ENCODE measurements around the gene RPL41. TPM values are rescaled to one million over a fixed set of nuclear protein-coding genes. Genes with fewer than 3 reads are reported as not detected.
"Not testable (repeated sequence)": the region's sequence is repeated elsewhere in the genome, so short reads cannot be mapped to it uniquely, and the experiment has no call there.

The RPL41 gene
- total RNA-seq, 2 experiments from 2014 or later: 4,462 to 4,551 TPM

GRCh38 chr12:56154246-56154771 lies 37.9 kb downstream of the RPL41 start:
- H3K9me3 Mint-ChIP-seq: no peaks in the 10 kb centered on the region
- ATAC-seq (ENCODE audit: low read depth) (no peak), DNase-seq (no peak)
- H3K4me3 Mint-ChIP-seq: no peak overlapping the region
- peaks cover 25% of the 10 kb centered on the region for H3K36me3 Mint-ChIP-seq
- POLR2A ChIA-PET: interaction anchor here (1.0 to 1.3 kb wide), 3 partner anchors 9 to 26 kb away, joined by 3 to 5 read pairs (median 4); partner anchors contain the start of gene ESYT1
- H3K27me3 Mint-ChIP-seq: no peaks in the 10 kb centered on the region
- peaks cover 38% of the 10 kb centered on the region for H3K4me1 Mint-ChIP-seq
- peak overlapping the region; percentile 23 for H3K27ac Mint-ChIP-seq

GRCh38 chr12:56154818-56155217 lies 38.4 kb downstream of the RPL41 start:
- DNase-seq (no peak), ATAC-seq (ENCODE audit: low read depth) (no peak)
- no peak overlapping the region for H3K4me3 Mint-ChIP-seq
- peaks cover 25% of the 10 kb centered on the region for H3K36me3 Mint-ChIP-seq
- POLR2A ChIA-PET: interaction anchor here (0.6 to 1.3 kb wide), 4 partner anchors 11 to 54 kb away, joined by 3 to 12 read pairs (median 4); partner anchors contain the start of gene ESYT1
- H3K27me3 Mint-ChIP-seq: no peaks in the 10 kb centered on the region
- peak overlapping the region; percentile 18 for H3K27ac Mint-ChIP-seq
- H3K4me1 Mint-ChIP-seq: peaks cover 41% of the 10 kb centered on the region
- H3K9me3 Mint-ChIP-seq: no peaks in the 10 kb centered on the region

- DNase-seq (no peak), ATAC-seq (ENCODE audit: low read depth) (no peak)
- Mint-ChIP-seq H3K9me3 (no peaks in the 10 kb centered on the region), H3K27ac (peak overlapping the region; percentile 37), H3K4me1 (peaks cover 43% of the 10 kb centered on the region), H3K4me3 (no peak overlapping the region), H3K36me3 (peaks cover 30% of the 10 kb centered on the region), H3K27me3 (no peaks in the 10 kb centered on the region)
- POLR2A ChIA-PET: interaction anchor here (0.6 to 1.3 kb wide), 3 partner anchors 10 to 55 kb away, joined by 3 to 12 read pairs (median 4); partner anchors contain the start of gene ESYT1
These were observed 38.9 kb downstream of the RPL41 start for GRCh38 chr12:56155256-56155845.

- not testable (repeated sequence) for DNase-seq; H3K9me3 Mint-ChIP-seq; H3K27me3 Mint-ChIP-seq; ATAC-seq (ENCODE audit: low read depth)
- peak overlapping the region; percentile 96 for H3K4me3 Mint-ChIP-seq
- peaks cover 41% of the 10 kb centered on the region for H3K4me1 Mint-ChIP-seq
- POLR2A ChIA-PET: interaction anchor here (0.7 to 1.4 kb wide), 9 partner anchors 11 to 523 kb away, joined by 3 to 7 read pairs (median 3); partner anchors contain the start of genes ESYT1 and ZC3H10
- peaks cover 34% of the 10 kb centered on the region for H3K36me3 Mint-ChIP-seq
- H3K27ac Mint-ChIP-seq: peak overlapping the region; percentile 97
These were observed 40.2 kb downstream of the RPL41 start for GRCh38 chr12:56156464-56157200.

GRCh38 chr12:56157201-56158028 lies 41.0 kb downstream of the RPL41 start:
- peaks cover 40% of the 10 kb centered on the region for H3K4me1 Mint-ChIP-seq
- POLR2A ChIA-PET: interaction anchor here (0.7 to 9.1 kb wide), 12 partner anchors 12 to 184 kb away, joined by 3 to 145 read pairs (median 4); partner anchors contain the start of genes ESYT1, RAB5B, SMARCC2 and ZC3H10
- peak overlapping the region; percentile 97 for H3K27ac Mint-ChIP-seq
- peaks cover 36% of the 10 kb centered on the region for H3K36me3 Mint-ChIP-seq
- DNase-seq: peak; percentile 71
- H3K9me3 Mint-ChIP-seq: no peaks in the 10 kb centered on the region
- H3K4me3 Mint-ChIP-seq: peak overlapping the region; percentile 96
- peak; percentile 37 for ATAC-seq (ENCODE audit: low read depth)
- no peaks in the 10 kb centered on the region for H3K27me3 Mint-ChIP-seq

- Mint-ChIP-seq H3K27ac (peak within 1 kb of the TSS; percentile 97), H3K4me3 (peak within 1 kb of the TSS; percentile 96), H3K27me3 (no peaks in the 10 kb centered on the region), H3K9me3 (no peaks in the 10 kb centered on the region), H3K4me1 (peaks cover 38% of the 10 kb centered on the region), H3K36me3 (peaks cover 41% of the 10 kb centered on the region)
- peak; percentile 81 for DNase-seq
- ATAC-seq (ENCODE audit: low read depth): peak; percentile 82
- POLR2A ChIA-PET: interaction anchor here (0.6 to 9.1 kb wide), 15 partner anchors 8 to 429 kb away, joined by 3 to 145 read pairs (median 4); partner anchors contain the start of genes CD63, CNPY2, ESYT1 and MYL6B
These were observed 41.8 kb downstream of the RPL41 start, which contains the start of gene MYL6 for GRCh38 chr12:56158029-56158925. Gene MYL6, plus strand, starts transcription at chr12:56158359. Its CDS starts 43 bp downstream, at chr12:56158402.

- peak; percentile 48 for DNase-seq
- Mint-ChIP-seq H3K27ac (peak overlapping the region; percentile 97), H3K27me3 (no peaks in the 10 kb centered on the region), H3K4me1 (peaks cover 35% of the 10 kb centered on the region), H3K36me3 (peaks cover 47% of the 10 kb centered on the region), H3K9me3 (no peaks in the 10 kb centered on the region), H3K4me3 (peak overlapping the region; percentile 96)
- POLR2A ChIA-PET: interaction anchor here (0.6 to 9.1 kb wide), 14 partner anchors 9 to 430 kb away, joined by 3 to 145 read pairs (median 4); partner anchors contain the start of genes CD63, CNPY2, ESYT1 and MYL6B
- peak; percentile 6 for ATAC-seq (ENCODE audit: low read depth)
These were observed 42.6 kb downstream of the RPL41 start for GRCh38 chr12:56158926-56159461.

- Mint-ChIP-seq H3K27me3 (no peaks in the 10 kb centered on the region), H3K4me1 (peaks cover 35% of the 10 kb centered on the region), H3K27ac (peak overlapping the region; percentile 97), H3K36me3 (peaks cover 52% of the 10 kb centered on the region), H3K9me3 (no peaks in the 10 kb centered on the region), H3K4me3 (peak overlapping the region; percentile 96)
- no peak for ATAC-seq (ENCODE audit: low read depth)
- POLR2A ChIA-PET: interaction anchor here (0.9 to 9.1 kb wide), 10 partner anchors 10 to 430 kb away, joined by 3 to 145 read pairs (median 11); partner anchors contain the start of genes CD63, ESYT1, MYL6B and PA2G4
- no peak for DNase-seq
These were observed 43.2 kb downstream of the RPL41 start for GRCh38 chr12:56159482-56160192.

GRCh38 chr12:56160193-56160763 lies 43.8 kb downstream of the RPL41 start:
- Mint-ChIP-seq H3K36me3 (peaks cover 49% of the 10 kb centered on the region), H3K27ac (peak overlapping the region; percentile 97), H3K4me1 (peaks cover 31% of the 10 kb centered on the region), H3K27me3 (no peaks in the 10 kb centered on the region), H3K9me3 (no peaks in the 10 kb centered on the region), H3K4me3 (peak overlapping the region; percentile 96)
- ATAC-seq (ENCODE audit: low read depth) (peak; percentile 58), DNase-seq (peak; percentile 63)
- POLR2A ChIA-PET: interaction anchor here (1.2 to 9.1 kb wide), 8 partner anchors 10 to 56 kb away, joined by 3 to 145 read pairs (median 30); partner anchors contain the start of genes ESYT1, MYL6B, PA2G4 and SMARCC2

- Mint-ChIP-seq H3K27ac (peak overlapping the region; percentile 97), H3K36me3 (peaks cover 46% of the 10 kb centered on the region), H3K9me3 (no peaks in the 10 kb centered on the region), H3K27me3 (no peaks in the 10 kb centered on the region), H3K4me3 (peak overlapping the region; percentile 96), H3K4me1 (peaks cover 28% of the 10 kb centered on the region)
- no peak for ATAC-seq (ENCODE audit: low read depth)
- POLR2A ChIA-PET: interaction anchor here (0.5 to 9.1 kb wide), 13 partner anchors 11 to 298 kb away, joined by 3 to 145 read pairs (median 7); partner anchors contain the start of genes ESYT1, MYL6B, RAB5B and RPL41
- DNase-seq: no peak
These were observed 44.7 kb downstream of the RPL41 start for GRCh38 chr12:56160894-56161689.
